ENCODE data around the gene PSD4.

DNA sequence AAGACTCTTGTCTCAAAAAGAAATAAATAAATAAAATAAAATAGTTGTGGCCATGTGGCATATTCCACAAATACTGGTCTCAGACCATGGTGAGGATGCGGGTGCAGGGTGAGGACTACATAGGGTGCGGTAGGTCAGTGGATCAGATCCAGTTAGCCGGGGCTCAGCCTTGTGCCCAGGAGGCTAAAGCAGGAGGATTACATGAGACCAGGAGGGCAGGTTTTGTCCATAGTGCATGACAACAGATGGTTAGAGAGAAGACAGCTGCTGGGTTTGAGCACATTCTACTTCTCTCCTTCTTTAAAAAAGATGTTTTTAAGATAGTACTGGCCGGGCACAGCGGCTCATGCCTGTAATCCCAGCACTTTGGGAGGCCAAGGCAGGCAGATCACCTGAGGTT is 12.8 kb upstream of the PSD4 start:
- TF ChIP-seq, protein P1, sequence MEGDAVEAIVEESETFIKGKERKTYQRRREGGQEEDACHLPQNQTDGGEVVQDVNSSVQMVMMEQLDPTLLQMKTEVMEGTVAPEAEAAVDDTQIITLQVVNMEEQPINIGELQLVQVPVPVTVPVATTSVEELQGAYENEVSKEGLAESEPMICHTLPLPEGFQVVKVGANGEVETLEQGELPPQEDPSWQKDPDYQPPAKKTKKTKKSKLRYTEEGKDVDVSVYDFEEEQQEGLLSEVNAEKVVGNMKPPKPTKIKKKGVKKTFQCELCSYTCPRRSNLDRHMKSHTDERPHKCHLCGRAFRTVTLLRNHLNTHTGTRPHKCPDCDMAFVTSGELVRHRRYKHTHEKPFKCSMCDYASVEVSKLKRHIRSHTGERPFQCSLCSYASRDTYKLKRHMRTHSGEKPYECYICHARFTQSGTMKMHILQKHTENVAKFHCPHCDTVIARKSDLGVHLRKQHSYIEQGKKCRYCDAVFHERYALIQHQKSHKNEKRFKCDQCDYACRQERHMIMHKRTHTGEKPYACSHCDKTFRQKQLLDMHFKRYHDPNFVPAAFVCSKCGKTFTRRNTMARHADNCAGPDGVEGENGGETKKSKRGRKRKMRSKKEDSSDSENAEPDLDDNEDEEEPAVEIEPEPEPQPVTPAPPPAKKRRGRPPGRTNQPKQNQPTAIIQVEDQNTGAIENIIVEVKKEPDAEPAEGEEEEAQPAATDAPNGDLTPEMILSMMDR (IDR thresholded peaks at IDR 0.05; ENCODE audit: insufficient read depth, low read length), result no peak
- TF ChIP-seq POLR2AphosphoS5 (IDR thresholded peaks at IDR 0.05; ENCODE audit: low read depth) (no peak), GABPA (IDR thresholded peaks at IDR 0.05; ENCODE audit: low read depth) (no peak), SPI1 (IDR thresholded peaks at IDR 0.05; ENCODE audit: borderline replicate concordance, low read depth) (no peak)
- TF ChIP-seq, protein P2, sequence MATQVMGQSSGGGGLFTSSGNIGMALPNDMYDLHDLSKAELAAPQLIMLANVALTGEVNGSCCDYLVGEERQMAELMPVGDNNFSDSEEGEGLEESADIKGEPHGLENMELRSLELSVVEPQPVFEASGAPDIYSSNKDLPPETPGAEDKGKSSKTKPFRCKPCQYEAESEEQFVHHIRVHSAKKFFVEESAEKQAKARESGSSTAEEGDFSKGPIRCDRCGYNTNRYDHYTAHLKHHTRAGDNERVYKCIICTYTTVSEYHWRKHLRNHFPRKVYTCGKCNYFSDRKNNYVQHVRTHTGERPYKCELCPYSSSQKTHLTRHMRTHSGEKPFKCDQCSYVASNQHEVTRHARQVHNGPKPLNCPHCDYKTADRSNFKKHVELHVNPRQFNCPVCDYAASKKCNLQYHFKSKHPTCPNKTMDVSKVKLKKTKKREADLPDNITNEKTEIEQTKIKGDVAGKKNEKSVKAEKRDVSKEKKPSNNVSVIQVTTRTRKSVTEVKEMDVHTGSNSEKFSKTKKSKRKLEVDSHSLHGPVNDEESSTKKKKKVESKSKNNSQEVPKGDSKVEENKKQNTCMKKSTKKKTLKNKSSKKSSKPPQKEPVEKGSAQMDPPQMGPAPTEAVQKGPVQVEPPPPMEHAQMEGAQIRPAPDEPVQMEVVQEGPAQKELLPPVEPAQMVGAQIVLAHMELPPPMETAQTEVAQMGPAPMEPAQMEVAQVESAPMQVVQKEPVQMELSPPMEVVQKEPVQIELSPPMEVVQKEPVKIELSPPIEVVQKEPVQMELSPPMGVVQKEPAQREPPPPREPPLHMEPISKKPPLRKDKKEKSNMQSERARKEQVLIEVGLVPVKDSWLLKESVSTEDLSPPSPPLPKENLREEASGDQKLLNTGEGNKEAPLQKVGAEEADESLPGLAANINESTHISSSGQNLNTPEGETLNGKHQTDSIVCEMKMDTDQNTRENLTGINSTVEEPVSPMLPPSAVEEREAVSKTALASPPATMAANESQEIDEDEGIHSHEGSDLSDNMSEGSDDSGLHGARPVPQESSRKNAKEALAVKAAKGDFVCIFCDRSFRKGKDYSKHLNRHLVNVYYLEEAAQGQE (IDR thresholded peaks at IDR 0.05; ENCODE audit: insufficient replicate concordance, low read depth), result no peak
